Measurements from ENCODE around the gene IQCH.

- TF ChIP-seq EHMT2 (IDR thresholded peaks at IDR 0.05) (no peak), CTCF (IDR thresholded peaks at IDR 0.05 in 2 of 3, conservative IDR thresholded peaks at IDR 0.05 in 1 of 3; ENCODE audit: insufficient read depth in 2 of 3, low read depth in 1 of 3, low read length in 3 of 3) (no peak), C11orf30 (IDR thresholded peaks at IDR 0.05; ENCODE audit: low read depth) (no peak), ZFX (CRISPR knock-in tag; IDR thresholded peaks at IDR 0.05) (no peak)
Observed at GRCh38 chr15:67400890-67401289, 146.3 kb downstream of the IQCH start.

Measured in K562 (cell line).